GM21619 (cell line): ENCODE data around the gene EHBP1L1.
"Not testable (repeated sequence)": the region's sequence is repeated elsewhere in the genome, so short reads cannot be mapped to it uniquely, and the experiment has no call there.

Experiments used
- ATAC-seq: cut with Tn5 transposase; IDR thresholded peaks from one replicate; pipeline ENCODE4 v1.9.1; 2021; ENCODE audit not compliant: unreplicated experiment

Gene EHBP1L1

GRCh38 chr11:65633390-65634108, 57.7 kb downstream of the EHBP1L1 start:
- ATAC-seq: no peak

GRCh38 chr11:65634109-65634436, 58.2 kb downstream of the EHBP1L1 start:
- ATAC-seq: no peak

DNA sequence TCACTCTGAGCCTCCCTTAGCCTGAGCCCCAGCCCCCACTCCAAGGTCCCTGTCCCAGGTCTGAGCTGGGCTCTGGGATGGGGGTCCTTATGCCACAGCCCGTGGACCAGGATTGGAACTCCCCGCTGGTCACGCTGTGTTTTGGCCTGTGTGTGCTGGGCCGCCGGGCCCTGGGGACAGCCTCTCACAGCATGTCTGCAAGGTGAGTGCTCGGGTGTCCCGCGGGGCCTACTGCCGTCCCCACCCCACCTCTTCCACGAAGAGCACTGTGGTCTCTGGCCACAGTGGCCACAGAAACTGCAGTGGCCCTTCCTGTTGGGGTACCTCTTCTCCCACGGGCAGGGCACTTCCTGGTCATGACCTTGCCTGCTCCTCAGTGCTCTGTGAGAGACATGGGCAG, 58.6 kb downstream of the EHBP1L1 start:
- ATAC-seq: no peak

DNA sequence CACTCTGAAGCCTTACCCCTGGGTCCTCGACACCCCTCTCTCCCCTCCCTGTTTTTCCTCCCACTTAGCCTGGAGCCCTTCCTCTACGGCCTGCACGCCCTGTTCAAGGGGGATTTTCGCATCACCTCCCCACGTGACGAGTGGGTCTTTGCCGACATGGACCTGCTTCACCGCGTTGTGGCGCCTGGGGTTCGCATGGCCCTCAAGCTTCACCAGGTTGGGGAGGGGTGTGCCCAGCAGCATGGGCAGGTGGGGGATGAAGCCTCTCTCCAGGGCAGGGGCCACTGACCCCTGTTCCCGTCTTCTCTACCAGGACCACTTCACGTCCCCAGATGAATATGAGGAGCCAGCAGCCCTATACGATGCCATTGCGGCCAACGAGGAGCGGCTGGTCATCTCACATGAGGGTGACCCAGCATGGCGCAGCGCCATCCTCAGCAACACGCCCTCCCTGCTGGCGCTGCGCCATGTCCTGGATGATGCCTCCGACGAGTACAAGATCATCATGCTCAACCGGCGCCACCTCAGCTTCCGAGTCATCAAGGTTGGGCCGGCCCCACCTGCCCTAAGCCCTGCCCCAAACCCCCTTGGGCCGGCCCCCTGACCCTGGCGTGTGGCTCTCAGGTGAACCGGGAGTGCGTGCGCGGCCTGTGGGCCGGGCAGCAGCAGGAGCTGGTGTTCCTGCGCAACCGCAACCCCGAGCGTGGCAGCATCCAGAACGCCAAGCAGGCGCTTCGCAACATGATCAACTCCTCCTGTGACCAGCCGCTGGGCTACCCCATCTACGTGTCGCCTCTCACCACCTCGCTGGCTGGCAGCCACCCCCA, 59.3 kb downstream of the EHBP1L1 start:
- no peak for ATAC-seq

DNA sequence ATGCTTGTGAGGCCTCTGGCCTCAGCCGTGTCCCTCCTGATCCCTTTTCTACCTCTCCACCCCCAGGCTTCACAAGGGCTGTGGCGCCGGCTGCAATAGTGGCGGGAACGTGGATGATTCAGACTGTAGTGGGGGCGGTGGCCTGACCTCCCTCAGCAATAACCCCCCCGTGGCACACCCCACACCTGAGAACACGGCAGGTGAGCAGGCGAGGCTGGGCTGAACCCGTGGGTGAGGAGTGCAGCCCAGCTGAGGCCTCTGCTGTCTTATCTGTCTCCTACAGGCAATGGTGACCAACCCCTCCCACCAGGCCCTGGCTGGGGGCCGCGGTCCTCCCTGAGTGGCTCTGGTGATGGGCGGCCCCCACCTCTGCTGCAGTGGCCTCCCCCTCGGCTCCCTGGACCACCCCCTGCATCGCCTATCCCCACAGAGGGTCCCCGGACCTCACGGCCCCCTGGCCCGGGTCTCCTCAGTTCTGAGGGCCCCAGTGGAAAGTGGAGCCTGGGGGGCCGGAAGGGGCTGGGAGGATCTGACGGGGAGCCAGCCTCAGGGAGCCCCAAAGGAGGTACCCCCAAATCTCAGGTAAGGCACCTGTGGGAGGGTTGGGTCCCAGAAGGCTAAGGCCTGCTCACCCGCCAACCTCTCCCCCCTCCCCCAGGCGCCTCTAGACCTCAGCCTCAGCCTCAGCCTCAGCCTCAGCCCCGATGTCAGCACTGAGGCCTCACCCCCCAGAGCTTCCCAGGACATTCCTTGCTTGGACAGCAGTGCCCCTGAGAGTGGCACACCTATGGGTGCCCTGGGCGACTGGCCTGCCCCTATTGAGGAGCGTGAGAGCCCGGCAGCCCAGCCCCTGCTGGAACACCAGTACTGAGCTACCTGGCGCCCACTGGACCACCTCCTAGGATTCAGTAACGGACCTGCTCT, 60.5 kb downstream of the EHBP1L1 start:
- ATAC-seq: no peak

- no peak for ATAC-seq
Measured at GRCh38 chr11:65637032-65637557, 61.2 kb downstream of the EHBP1L1 start.

GRCh38 chr11:65637794-65638419, 62.1 kb downstream of the EHBP1L1 start, which contains the start of gene SIPA1:
TSS of gene SIPA1 (plus strand) at chr11:65638101. CDS start at chr11:65640922, 2,821 bp downstream.
- ATAC-seq: peak; percentile 26

DNA sequence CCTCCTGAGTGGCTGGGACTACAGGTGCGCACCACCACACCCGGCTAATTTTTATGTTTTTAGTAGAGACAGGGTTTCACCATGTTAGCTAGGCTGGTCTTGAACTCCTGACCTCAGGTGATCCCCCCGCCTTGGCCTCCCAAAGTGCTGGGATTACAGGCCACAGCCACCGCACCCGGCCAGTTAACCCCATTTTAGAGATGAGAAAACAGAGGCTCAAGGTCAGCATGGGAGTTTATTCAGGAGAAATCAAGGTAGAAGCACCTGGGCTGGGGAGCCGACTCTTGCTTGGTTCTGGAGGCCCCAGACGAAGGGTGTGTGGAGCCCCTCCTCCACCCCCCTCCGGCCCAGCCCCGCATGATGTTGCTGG, 63.4 kb downstream of the EHBP1L1 start:
- not testable (repeated sequence) for ATAC-seq

DNA sequence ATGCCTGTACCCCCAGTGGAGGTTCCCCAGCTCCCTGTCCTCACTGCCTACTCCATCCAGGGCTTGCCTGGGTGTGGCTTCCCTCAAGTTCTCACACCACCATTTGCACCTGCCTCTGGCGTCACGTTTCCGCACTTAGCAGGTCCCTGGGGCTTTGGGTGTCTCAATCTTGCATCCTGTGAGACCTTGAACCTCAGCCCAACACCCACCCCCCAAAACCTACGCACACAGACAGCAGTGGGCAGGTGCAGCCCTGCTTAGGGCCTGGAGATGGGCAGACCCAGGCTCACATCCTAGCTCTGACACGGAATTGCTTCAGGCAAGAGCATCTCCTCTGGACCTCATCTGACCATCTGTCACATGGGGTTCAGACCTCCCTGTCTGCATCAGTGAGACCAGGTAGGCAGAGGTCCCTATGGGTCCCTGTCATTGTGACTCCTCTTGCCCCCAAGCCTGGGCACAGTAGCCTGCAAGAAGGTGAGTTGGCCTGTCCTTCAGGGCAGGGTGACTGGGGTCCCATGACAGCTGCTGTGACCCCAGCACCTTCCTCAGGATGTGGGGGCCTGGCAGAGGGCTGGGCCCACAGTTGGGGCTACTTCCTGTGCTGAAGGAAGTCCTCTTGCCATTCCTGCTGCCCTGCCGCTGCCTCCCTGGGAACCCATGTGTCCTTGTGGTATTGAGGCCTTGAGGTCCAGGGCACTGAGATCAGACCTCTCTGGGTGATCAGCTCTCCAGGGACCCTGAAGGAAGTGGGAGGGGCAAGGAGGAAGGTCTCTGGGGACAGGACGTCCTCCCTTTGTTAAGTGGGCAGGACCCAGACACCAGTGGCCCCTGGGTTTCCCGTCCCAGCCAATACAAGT, 64.0 kb downstream of the EHBP1L1 start:
- ATAC-seq: peak; percentile 38

GRCh38 chr11:65640483-65641296, 64.8 kb downstream of the EHBP1L1 start:
- no peak for ATAC-seq

DNA sequence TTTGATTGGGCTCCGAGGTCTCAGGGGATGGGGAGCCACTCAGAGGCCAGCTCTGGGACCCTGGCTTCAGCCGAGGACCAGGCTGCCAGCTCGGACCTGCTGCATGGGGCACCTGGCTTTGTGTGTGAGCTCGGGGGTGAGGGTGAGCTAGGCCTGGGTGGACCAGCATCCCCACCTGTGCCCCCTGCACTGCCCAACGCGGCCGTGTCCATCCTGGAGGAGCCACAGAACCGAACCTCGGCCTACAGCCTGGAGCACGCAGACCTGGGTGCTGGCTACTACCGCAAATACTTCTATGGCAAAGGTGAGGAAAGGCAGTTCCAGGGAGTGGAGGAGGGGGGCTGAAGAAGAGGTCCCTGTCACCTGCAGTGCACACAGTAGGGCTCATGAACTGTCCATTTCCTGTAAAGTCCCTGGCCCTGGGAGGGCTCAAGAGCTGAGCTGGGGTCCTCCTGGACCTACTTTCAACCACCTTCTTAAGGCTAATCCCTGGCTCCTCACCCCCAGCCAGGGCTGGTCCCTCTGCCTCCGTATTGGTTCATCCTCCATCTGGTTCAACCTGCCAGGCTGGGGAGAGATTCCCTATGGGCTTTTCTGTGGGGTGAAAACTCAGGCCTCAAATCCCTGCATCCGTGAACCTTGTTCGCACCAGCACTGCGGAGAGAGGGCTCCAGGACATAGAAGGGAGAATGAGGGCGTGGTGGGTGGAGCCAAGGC, 65.6 kb downstream of the EHBP1L1 start:
- no peak for ATAC-seq
